Measurements from ENCODE around the gene ZNF407. TPM values are rescaled to one million over a fixed set of nuclear protein-coding genes. Genes with fewer than 3 reads are reported as not detected.

Gene ZNF407
- total RNA-seq, 1 experiment from 2014 or later = 15.9 TPM

GRCh38 chr18:74778191-74778847 lies 180.6 kb downstream of the ZNF407 start:
- H3K9me3 ChIP-seq (ENCODE audit: low read depth, low read length, poor library complexity, severe bottlenecking) = no peaks in the 10 kb centered on the region
- no peak overlapping the region for H3K4me3 ChIP-seq (ENCODE audit: low read depth, low read length, poor library complexity, severe bottlenecking)
- CTCF ChIA-PET = no interaction called here
- POLR2A ChIA-PET (ENCODE audit: low non-redundant PET) = no interaction called here
- H3K27ac ChIP-seq (ENCODE audit: low read depth, low read length, poor library complexity, severe bottlenecking) = no peak overlapping the region
- intact Hi-C loops (cut with micrococcal nuclease; ENCODE audit: unreplicated experiment) = no loop called here
- peak; percentile 15 for DNase-seq (ENCODE audit: low spot score)
- BruUV-seq (replicated peaks) = no TSS peak
- no peaks in the 10 kb centered on the region for H3K27me3 ChIP-seq (replicated peaks; ENCODE audit: insufficient read depth, low read depth, low read length, poor library complexity)
- TF ChIP-seq CTCF (conservative IDR thresholded peaks at IDR 0.05; ENCODE audit: low read depth, low read length) (no peak), EZH2 (IDR thresholded peaks at IDR 0.05; ENCODE audit: borderline replicate concordance, low read depth, low read length, poor library complexity, severe bottlenecking) (no peak)
- no peaks in the 10 kb centered on the region for H3K36me3 ChIP-seq (ENCODE audit: insufficient read depth, low read length, poor library complexity, severe bottlenecking)
- H3K4me1 ChIP-seq (ENCODE audit: insufficient read depth, low read length, poor library complexity, severe bottlenecking) = no peaks in the 10 kb centered on the region

DNA sequence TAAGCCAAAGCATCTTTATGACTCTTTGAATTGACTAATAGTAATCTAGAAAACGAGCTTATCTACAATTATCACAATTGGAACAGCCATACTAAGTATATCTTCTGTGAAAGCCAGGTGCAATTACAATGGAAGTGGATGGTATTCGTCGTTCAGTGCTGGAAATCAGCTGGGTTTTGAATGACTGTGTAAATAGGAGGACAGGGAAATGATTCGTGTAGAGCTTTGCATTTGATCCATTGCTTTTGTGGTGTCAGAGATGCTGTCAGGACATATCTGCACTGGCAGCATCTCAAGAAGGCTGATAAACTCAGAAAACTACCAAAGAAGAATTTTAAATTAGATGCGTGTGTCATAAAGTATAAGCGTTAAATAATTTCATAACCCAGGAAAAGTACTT lies 187.1 kb downstream of the ZNF407 start:
- TF ChIP-seq EZH2 (IDR thresholded peaks at IDR 0.05; ENCODE audit: borderline replicate concordance, low read depth, low read length, poor library complexity, severe bottlenecking) (no peak), CTCF (conservative IDR thresholded peaks at IDR 0.05; ENCODE audit: low read depth, low read length) (no peak)
- BruUV-seq (replicated peaks) = no TSS peak
- POLR2A ChIA-PET (ENCODE audit: low non-redundant PET) = no interaction called here
- H3K9me3 ChIP-seq (ENCODE audit: low read depth, low read length, poor library complexity, severe bottlenecking) = no peaks in the 10 kb centered on the region
- H3K36me3 ChIP-seq (ENCODE audit: insufficient read depth, low read length, poor library complexity, severe bottlenecking) = no peaks in the 10 kb centered on the region
- no peaks in the 10 kb centered on the region for H3K27me3 ChIP-seq (replicated peaks; ENCODE audit: insufficient read depth, low read depth, low read length, poor library complexity)
- H3K4me3 ChIP-seq (ENCODE audit: low read depth, low read length, poor library complexity, severe bottlenecking) = no peak overlapping the region
- DNase-seq (ENCODE audit: low spot score) = no peak
- no peaks in the 10 kb centered on the region for H3K4me1 ChIP-seq (ENCODE audit: insufficient read depth, low read length, poor library complexity, severe bottlenecking)
- no peak overlapping the region for H3K27ac ChIP-seq (ENCODE audit: low read depth, low read length, poor library complexity, severe bottlenecking)
- CTCF ChIA-PET = no interaction called here
- intact Hi-C loops (cut with micrococcal nuclease; ENCODE audit: unreplicated experiment) = no loop called here

DNA sequence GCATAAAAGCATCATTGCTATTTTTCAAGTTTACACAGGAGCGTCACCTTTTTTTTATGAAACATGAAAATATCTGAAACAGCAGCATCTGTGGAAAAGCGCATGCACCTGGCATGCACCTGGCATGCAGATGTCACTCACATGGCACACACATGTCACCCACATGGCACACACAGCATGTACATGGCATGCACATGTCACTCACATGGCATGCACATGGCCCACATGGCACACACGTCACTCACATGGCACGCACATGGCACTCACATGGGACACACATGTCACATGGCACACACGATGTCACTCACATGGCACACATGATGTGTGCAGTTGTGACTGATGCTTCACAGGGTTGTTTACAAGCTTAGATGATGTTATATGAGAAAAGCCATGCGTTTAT lies 188.0 kb downstream of the ZNF407 start:
- Histone ChIP-seq H3K36me3 (ENCODE audit: insufficient read depth, low read length, poor library complexity, severe bottlenecking) (no peaks in the 10 kb centered on the region), H3K4me3 (ENCODE audit: low read depth, low read length, poor library complexity, severe bottlenecking) (no peak overlapping the region), H3K9me3 (ENCODE audit: low read depth, low read length, poor library complexity, severe bottlenecking) (no peaks in the 10 kb centered on the region), H3K27ac (ENCODE audit: low read depth, low read length, poor library complexity, severe bottlenecking) (no peak overlapping the region), H3K4me1 (ENCODE audit: insufficient read depth, low read length, poor library complexity, severe bottlenecking) (no peaks in the 10 kb centered on the region), H3K27me3 (replicated peaks; ENCODE audit: insufficient read depth, low read depth, low read length, poor library complexity) (no peaks in the 10 kb centered on the region)
- no TSS peak for BruUV-seq (replicated peaks)
- DNase-seq (ENCODE audit: low spot score) = no peak
- ChIA-PET CTCF (no interaction called here), POLR2A (ENCODE audit: low non-redundant PET) (no interaction called here)
- no peak for TF ChIP-seq EZH2 (IDR thresholded peaks at IDR 0.05; ENCODE audit: borderline replicate concordance, low read depth, low read length, poor library complexity, severe bottlenecking)
- TF ChIP-seq CTCF (conservative IDR thresholded peaks at IDR 0.05; ENCODE audit: low read depth, low read length) = no peak
- intact Hi-C loops (cut with micrococcal nuclease; ENCODE audit: unreplicated experiment) = no loop called here

Data from A673 (cell line).